Astrocyte (in vitro differentiated cells and primary cell): ENCODE results near the gene ADGRG7.

ENCODE experiments used
- EZH2 ChIP-seq: IDR thresholded peaks from 2 replicates; pipeline ENCODE4 v1.6.1; 2012; ENCODE audit warnings: mild to moderate bottlenecking, low read length, inconsistent platforms; ENCODE audit not compliant: insufficient read depth
- TF ChIP-seq, protein P1 (sequence below): IDR thresholded peaks from 2 replicates; pipeline ENCODE4 v1.5.1; 2011; ENCODE audit warnings: low read depth, mild to moderate bottlenecking, inconsistent platforms, low read length, moderate library complexity; ENCODE audit not compliant: insufficient read depth

GRCh38 chr3:100653604-100654294 is 44.3 kb downstream of the ADGRG7 start:
- TF ChIP-seq, protein P1, sequence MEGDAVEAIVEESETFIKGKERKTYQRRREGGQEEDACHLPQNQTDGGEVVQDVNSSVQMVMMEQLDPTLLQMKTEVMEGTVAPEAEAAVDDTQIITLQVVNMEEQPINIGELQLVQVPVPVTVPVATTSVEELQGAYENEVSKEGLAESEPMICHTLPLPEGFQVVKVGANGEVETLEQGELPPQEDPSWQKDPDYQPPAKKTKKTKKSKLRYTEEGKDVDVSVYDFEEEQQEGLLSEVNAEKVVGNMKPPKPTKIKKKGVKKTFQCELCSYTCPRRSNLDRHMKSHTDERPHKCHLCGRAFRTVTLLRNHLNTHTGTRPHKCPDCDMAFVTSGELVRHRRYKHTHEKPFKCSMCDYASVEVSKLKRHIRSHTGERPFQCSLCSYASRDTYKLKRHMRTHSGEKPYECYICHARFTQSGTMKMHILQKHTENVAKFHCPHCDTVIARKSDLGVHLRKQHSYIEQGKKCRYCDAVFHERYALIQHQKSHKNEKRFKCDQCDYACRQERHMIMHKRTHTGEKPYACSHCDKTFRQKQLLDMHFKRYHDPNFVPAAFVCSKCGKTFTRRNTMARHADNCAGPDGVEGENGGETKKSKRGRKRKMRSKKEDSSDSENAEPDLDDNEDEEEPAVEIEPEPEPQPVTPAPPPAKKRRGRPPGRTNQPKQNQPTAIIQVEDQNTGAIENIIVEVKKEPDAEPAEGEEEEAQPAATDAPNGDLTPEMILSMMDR: no peak
- no peak for TF ChIP-seq EZH2
